Measurements from ENCODE around the gene GASK1B.

The GASK1B gene

GRCh38 chr4:158157412-158157811 is 15.4 kb downstream of the GASK1B start:
- no peak overlapping the region for H3K4me3 ChIP-seq (replicated peaks in 1 of 2; ENCODE audit: low read depth in 2 of 2, low read length in 2 of 2)
- no peak for TF ChIP-seq CTCF (IDR thresholded peaks at IDR 0.05; ENCODE audit: low read depth, low read length)
- DNase-seq (ENCODE audit: low read depth in 2 of 2) = no peak

- no peak for TF ChIP-seq CTCF (IDR thresholded peaks at IDR 0.05; ENCODE audit: low read depth, low read length)
- DNase-seq (ENCODE audit: low read depth in 2 of 2) = no peak
- no peak overlapping the region for H3K4me3 ChIP-seq (replicated peaks in 1 of 2; ENCODE audit: low read depth in 2 of 2, low read length in 2 of 2)
Observed at GRCh38 chr4:158155656-158156356, 17.0 kb downstream of the GASK1B start.

DNA sequence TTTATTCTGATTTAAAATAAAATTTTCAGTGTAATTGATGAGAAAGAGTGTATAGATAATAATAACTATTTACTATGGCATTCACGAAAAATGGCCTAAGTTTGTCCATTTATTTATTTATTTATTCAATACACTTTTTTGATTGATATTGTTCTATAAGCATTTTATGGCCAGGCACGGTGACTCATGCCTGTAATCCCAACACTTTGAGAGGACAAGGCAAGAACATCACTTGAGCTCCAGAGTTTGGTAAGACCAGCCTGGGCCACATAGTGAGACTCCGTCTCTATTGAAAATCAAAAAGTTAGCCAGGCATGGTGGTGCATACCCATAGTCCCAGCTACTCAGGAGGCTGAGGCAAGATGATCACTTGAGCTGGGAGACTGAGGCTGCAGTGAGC is 25.7 kb downstream of the GASK1B start:
- DNase-seq (ENCODE audit: low read depth in 2 of 2) = no peak

DNA sequence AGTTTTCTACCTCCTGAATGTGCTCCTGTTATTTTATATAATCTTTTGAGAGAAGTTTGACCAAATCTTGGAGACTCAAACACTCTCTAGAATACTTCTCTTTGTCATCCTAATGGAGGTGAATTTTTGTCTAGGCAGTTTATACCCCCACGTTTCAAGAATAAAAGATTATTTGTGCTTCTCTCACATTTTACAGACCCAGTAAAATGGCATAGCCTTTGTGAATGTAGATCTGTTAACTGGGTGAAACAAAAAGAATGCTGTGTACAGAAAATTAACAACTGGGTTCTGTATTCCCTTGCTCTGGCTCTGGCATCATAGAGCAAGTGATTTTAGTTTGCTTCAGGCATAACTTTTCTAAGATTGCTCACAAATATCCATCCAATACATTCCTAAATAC is 26.1 kb downstream of the GASK1B start:
- no peak for DNase-seq (ENCODE audit: low read depth in 2 of 2)
- no peak for TF ChIP-seq CTCF (IDR thresholded peaks at IDR 0.05; ENCODE audit: low read depth, low read length)
- no peak overlapping the region for H3K4me3 ChIP-seq (replicated peaks in 1 of 2; ENCODE audit: low read depth in 2 of 2, low read length in 2 of 2)

More for the DNA sequence above, 25.7 kb downstream of the GASK1B start:
- no peak for TF ChIP-seq CTCF (IDR thresholded peaks at IDR 0.05; ENCODE audit: low read depth, low read length)
- H3K4me3 ChIP-seq (replicated peaks in 1 of 2; ENCODE audit: low read depth in 2 of 2, low read length in 2 of 2) = no peak overlapping the region

DNA sequence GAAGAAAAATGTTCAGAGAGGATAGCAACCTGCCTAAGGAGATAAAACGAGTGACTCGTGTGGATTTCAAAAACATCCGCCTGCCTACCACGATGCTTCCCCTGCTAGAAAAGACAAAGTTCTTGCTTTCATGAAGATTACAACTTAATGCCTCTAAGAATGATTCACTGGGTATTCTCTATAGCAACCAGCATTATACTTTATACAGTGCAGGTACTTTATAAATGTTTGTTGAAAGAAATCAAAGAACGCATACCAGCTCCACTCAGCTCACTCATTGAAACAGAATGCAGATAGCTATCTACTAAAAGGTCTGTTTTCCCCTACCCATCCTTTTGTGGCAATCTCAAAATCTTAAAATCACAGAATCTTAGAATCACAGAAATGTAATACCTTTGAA is 33.7 kb downstream of the GASK1B start:
- no peak for TF ChIP-seq CTCF (IDR thresholded peaks at IDR 0.05; ENCODE audit: low read depth, low read length)
- H3K4me3 ChIP-seq (replicated peaks in 1 of 2; ENCODE audit: low read depth in 2 of 2, low read length in 2 of 2) = no peak overlapping the region
- DNase-seq (ENCODE audit: low read depth in 2 of 2) = peak in 1 of 2 donors; percentile 17

- DNase-seq (ENCODE audit: low read depth in 2 of 2) = no peak
- no peak overlapping the region for H3K4me3 ChIP-seq (replicated peaks in 1 of 2; ENCODE audit: low read depth in 2 of 2, low read length in 2 of 2)
- no peak for TF ChIP-seq CTCF (IDR thresholded peaks at IDR 0.05; ENCODE audit: low read depth, low read length)
Observed at GRCh38 chr4:158134222-158134621, 38.6 kb downstream of the GASK1B start.

DNA sequence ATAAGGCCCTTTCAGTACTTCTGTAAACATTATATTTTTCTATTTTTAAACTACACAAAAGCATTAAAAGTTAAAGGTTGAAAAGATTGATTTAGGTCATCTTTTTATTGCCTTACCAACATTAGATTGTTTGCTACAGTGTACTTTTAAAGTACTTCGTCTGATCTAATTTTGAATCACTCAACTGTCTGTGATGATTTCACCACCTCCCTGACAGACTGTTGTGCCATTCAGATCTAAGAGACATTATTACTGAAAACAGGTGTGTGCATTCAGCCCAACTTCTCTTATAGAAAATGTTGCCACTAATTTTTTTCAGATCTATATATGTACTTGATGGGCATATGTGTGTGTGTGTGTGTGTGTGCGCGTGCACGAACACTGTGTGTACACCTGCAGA is 39.3 kb downstream of the GASK1B start:
- no peak for TF ChIP-seq CTCF (IDR thresholded peaks at IDR 0.05; ENCODE audit: low read depth, low read length)
- no peak overlapping the region for H3K4me3 ChIP-seq (replicated peaks in 1 of 2; ENCODE audit: low read depth in 2 of 2, low read length in 2 of 2)
- DNase-seq (ENCODE audit: low read depth in 2 of 2) = no peak

Data from cardiac fibroblast (primary cell).